Karpas-422 (cell line): ENCODE data around the gene SMARCA1. TPM values are rescaled to one million over a fixed set of nuclear protein-coding genes. Genes with fewer than 3 reads are reported as not detected.

Experiments used
- DNase-seq: peaks from one replicate; pipeline ENCODE4 v3.0.0-alpha.2; 2015
- H2AFZ ChIP-seq: fragments of 200-600 bp; sonication (generic); 2 replicates; pipeline ENCODE4 v1.6.1; 2014; ENCODE audit warnings: antibody characterized with exemption, low read length, mixed read lengths
- H3K27ac ChIP-seq: fragments of 200-600 bp; sonication (generic); 2 replicates; pipeline ENCODE4 v1.5.1; 2014; ENCODE audit warnings: mild to moderate bottlenecking, low read length, moderate library complexity
- H3K27me3 ChIP-seq: fragments of 200-600 bp; sonication (generic); 2 replicates; pipeline ENCODE4 v1.6.1; 2014; ENCODE audit warnings: low read length, mixed read lengths
- H3K36me3 ChIP-seq: fragments of 200-600 bp; sonication (generic); 2 replicates; pipeline ENCODE4 v1.6.1; 2014; ENCODE audit warnings: low read length, mixed read lengths; ENCODE audit not compliant: insufficient read depth
- H3K4me1 ChIP-seq: fragments of 200-600 bp; sonication (generic); 2 replicates; pipeline ENCODE4 v1.6.1; 2014; ENCODE audit warnings: mild to moderate bottlenecking, low read length, mixed read lengths
- H3K4me2 ChIP-seq: fragments of 200-600 bp; sonication (generic); 2 replicates; pipeline ENCODE4 v1.6.1; 2014; ENCODE audit warnings: low read length, low read depth, mild to moderate bottlenecking; ENCODE audit not compliant: poor library complexity, severe bottlenecking
- H3K4me3 ChIP-seq: fragments of 200-600 bp; sonication (generic); 2 replicates; pipeline ENCODE4 v1.5.1; 2014; ENCODE audit warnings: mild to moderate bottlenecking, antibody characterized with exemption, low read length, mixed read lengths
- H3K79me2 ChIP-seq: fragments of 200-600 bp; sonication (generic); 2 replicates; pipeline ENCODE4 v1.6.1; 2014; ENCODE audit warnings: mild to moderate bottlenecking, low read length, mixed read lengths
- H3K9ac ChIP-seq: fragments of 200-600 bp; sonication (generic); 2 replicates; pipeline ENCODE4 v1.6.0; 2014; ENCODE audit warnings: low read length
- H3K9me2 ChIP-seq: fragments of 200-600 bp; sonication (generic), shearing (Covaris generic); replicated peaks from 2 replicates; pipeline ENCODE4 v1.6.0; 2014; ENCODE audit warnings: mild to moderate bottlenecking, low read length, moderate library complexity; ENCODE audit not compliant: insufficient read depth
- H3K9me3 ChIP-seq: fragments of 300-700, 200-600 bp; sonication (generic); 2 replicates; pipeline ENCODE4 v1.6.1; 2014; ENCODE audit warnings: low read length, mixed read lengths
- H4K20me1 ChIP-seq: fragments of 200-600 bp; sonication (generic); 2 replicates; pipeline ENCODE4 v1.6.1; 2014; ENCODE audit warnings: mild to moderate bottlenecking, antibody characterized with exemption, low read length, low read depth; ENCODE audit not compliant: insufficient read depth
- total RNA-seq: library from RNA; depleted of rRNA; stranded (reverse); fragments of >200 nt; shearing (Covaris generic); gene quantifications from 2 replicates; pipeline ENCODE4 v1.2.3, GENCODE V29; 2014; ENCODE audit warnings: low replicate concordance

The SMARCA1 gene
- total RNA-seq, 1 experiment from 2014 or later: not detected

DNA sequence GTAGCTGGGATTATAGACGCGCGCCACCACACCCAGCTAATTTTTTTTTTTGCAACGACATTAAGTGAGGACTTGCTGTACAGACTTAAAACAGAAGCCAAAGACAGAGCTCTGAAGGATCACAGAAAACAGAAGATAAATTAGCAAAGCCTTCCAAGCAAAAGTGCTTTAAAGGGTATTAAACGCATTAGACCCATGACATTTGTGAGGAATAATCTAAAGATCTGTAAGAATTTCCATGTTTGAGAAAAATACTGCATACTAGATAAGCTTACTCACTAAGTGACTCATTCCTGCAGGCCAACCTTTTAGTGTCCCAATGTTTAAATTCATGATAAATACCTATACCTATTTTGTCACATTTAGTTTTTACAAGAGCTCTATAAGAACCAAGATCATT lies 27.4 kb downstream of the SMARCA1 start:
- Histone ChIP-seq H3K27me3 (no peaks in the 10 kb centered on the region), H3K4me1 (no peaks in the 10 kb centered on the region), H2AFZ (no peak overlapping the region), H3K4me3 (no peak overlapping the region), H3K79me2 (no peaks in the 10 kb centered on the region), H3K9me3 (no peaks in the 10 kb centered on the region), H4K20me1 (no peaks in the 10 kb centered on the region), H3K27ac (no peak overlapping the region), H3K9ac (no peak overlapping the region), H3K9me2 (no peaks in the 10 kb centered on the region), H3K36me3 (no peaks in the 10 kb centered on the region), H3K4me2 (no peak overlapping the region)
- DNase-seq: no peak

DNA sequence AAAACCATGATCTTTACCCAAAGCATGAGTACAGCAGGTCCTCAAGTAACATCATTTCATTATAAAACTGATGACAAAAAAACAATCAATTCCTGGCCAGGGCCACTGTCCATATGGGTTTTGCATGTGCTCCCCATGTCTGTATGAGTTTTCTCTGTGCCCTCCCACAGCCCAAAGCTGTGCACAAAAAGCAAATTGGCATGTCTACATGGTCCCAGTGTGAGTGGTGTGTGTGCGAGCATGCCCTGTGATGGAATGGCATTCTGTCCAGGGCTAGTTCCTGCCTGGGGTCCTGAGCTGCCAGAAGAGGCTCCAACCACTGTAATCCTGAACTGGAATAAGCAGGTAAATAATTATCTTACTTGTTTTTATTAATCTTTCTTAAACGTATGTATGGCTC lies 28.4 kb downstream of the SMARCA1 start:
- Histone ChIP-seq H3K27ac (no peak overlapping the region), H3K9me3 (no peaks in the 10 kb centered on the region), H3K4me2 (no peak overlapping the region), H3K4me1 (no peaks in the 10 kb centered on the region), H4K20me1 (no peaks in the 10 kb centered on the region), H3K79me2 (no peaks in the 10 kb centered on the region), H3K9me2 (no peaks in the 10 kb centered on the region), H2AFZ (no peak overlapping the region), H3K36me3 (no peaks in the 10 kb centered on the region), H3K27me3 (no peaks in the 10 kb centered on the region), H3K4me3 (no peak overlapping the region), H3K9ac (no peak overlapping the region)
- no peak for DNase-seq

DNA sequence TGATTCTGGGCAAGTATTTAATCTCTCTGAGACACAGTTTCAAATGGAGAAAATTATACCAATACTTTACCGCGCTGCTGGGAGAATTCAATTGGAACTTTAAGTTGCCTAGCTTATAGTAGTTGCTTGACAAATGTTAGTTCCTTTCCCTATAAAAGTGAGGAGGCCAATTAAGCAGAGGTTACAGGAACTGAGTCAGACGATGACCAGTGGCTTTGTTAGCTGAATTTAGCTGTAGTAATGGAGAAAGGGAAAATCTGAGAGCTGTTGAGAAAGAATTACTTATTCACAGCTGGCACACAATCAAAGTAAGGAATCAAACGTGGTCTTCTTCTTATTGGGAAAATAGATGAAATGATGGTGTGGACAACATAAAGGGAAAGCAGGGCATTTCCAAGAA lies 29.6 kb downstream of the SMARCA1 start:
- Histone ChIP-seq H3K79me2 (no peaks in the 10 kb centered on the region), H2AFZ (no peak overlapping the region), H4K20me1 (no peaks in the 10 kb centered on the region), H3K9me2 (no peaks in the 10 kb centered on the region), H3K4me3 (no peak overlapping the region), H3K4me2 (no peak overlapping the region), H3K9me3 (no peaks in the 10 kb centered on the region), H3K9ac (no peak overlapping the region), H3K27me3 (no peaks in the 10 kb centered on the region), H3K4me1 (no peaks in the 10 kb centered on the region), H3K27ac (no peak overlapping the region), H3K36me3 (no peaks in the 10 kb centered on the region)
- DNase-seq: no peak

DNA sequence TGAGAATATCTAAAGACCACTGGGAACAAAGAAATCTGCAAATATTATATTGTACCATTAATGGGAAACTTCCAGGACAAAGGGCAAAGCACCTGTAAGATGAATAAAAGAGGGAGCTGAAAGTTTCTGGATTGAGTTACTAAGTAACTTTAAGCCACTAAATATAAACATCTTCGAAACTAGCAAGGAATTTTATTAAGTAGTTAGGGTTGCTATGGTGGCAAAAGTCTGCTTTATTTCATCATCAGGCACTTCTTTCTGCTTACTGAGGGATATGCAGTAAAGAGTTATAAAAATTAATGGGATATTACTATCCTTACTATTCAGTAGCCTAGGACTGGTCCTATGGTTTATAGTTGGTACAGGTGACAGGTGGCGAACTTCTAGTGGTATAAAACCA lies 33.0 kb downstream of the SMARCA1 start:
- no peaks in the 10 kb centered on the region for H3K79me2 ChIP-seq
- no peaks in the 10 kb centered on the region for H3K9me2 ChIP-seq
- H3K4me3 ChIP-seq: no peak overlapping the region
- H3K36me3 ChIP-seq: no peaks in the 10 kb centered on the region
- H3K9me3 ChIP-seq: no peaks in the 10 kb centered on the region
- H2AFZ ChIP-seq: no peak overlapping the region
- H3K4me1 ChIP-seq: no peaks in the 10 kb centered on the region
- no peak overlapping the region for H3K9ac ChIP-seq
- no peaks in the 10 kb centered on the region for H3K27me3 ChIP-seq
- H3K27ac ChIP-seq: no peak overlapping the region
- DNase-seq: no peak
- no peak overlapping the region for H3K4me2 ChIP-seq
- no peaks in the 10 kb centered on the region for H4K20me1 ChIP-seq

DNA sequence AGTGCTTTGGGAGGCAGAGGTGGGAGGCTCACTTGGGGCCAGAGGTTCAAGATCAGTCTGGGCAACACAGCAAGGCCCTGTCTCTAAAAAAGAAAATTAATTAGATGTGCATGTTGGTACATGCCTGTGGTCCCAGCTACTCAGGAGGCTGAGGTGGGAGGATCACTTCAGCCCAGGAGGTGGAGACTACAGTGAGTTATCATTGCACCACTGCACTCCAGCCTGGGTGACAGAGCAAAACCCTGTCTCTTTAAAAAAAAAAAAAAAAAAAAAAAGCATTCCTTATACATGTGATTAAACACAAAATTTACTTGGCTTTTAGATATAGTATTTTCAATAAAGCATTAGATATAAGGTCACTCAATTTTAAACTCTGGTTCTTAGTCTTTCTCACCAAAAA lies 34.9 kb downstream of the SMARCA1 start:
- Histone ChIP-seq H3K4me2 (no peak overlapping the region), H3K79me2 (no peaks in the 10 kb centered on the region), H4K20me1 (no peaks in the 10 kb centered on the region), H3K4me3 (no peak overlapping the region), H2AFZ (no peak overlapping the region), H3K4me1 (no peaks in the 10 kb centered on the region), H3K9me2 (no peaks in the 10 kb centered on the region), H3K27me3 (no peaks in the 10 kb centered on the region), H3K36me3 (no peaks in the 10 kb centered on the region), H3K9ac (no peak overlapping the region), H3K27ac (no peak overlapping the region), H3K9me3 (no peaks in the 10 kb centered on the region)
- no peak for DNase-seq

DNA sequence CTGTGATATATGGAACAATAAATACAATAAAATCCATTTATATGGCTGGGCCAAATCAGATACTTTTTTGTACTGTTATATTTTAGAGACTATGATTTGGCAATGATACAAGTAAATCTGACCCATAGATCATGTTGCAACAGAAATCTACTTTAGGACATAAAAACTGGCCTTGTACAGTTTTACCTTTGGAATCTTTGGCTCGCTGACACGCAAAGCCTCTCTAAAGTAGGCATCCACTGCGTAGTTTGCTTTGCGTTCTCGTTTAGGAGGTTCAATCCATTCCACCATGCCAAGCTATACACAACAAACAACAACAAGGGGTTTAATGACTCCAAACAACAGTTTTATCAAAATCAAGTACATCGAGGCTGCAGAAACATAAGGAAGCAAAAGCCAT lies 42.4 kb downstream of the SMARCA1 start:
- Histone ChIP-seq H3K27ac (no peak overlapping the region), H3K9ac (no peak overlapping the region), H4K20me1 (no peaks in the 10 kb centered on the region), H3K4me1 (no peaks in the 10 kb centered on the region), H3K4me2 (no peak overlapping the region), H3K9me2 (no peaks in the 10 kb centered on the region), H3K4me3 (no peak overlapping the region), H3K27me3 (no peaks in the 10 kb centered on the region), H2AFZ (no peak overlapping the region), H3K79me2 (no peaks in the 10 kb centered on the region), H3K36me3 (no peaks in the 10 kb centered on the region), H3K9me3 (no peaks in the 10 kb centered on the region)
- no peak for DNase-seq

DNA sequence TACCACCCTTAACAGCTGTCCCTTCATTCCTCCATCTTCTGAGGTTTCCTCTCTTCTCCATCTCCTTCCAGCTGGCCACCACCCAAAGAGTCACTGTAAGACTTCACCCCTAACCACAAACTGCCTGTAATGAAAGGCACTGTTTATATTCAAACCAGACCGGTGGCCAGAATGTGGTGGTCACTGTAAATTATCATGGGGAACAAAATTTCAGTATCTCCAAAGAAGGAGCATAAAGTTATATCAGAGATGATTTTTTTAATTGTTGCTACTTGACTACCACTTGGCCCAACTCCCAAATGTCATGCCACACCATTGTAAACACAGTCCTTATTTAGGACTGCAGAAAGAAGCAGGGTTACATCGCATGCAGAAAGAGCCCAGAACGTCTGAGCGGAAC lies 44.8 kb downstream of the SMARCA1 start:
- H3K27me3 ChIP-seq: no peaks in the 10 kb centered on the region
- no peak overlapping the region for H3K9ac ChIP-seq
- no peak overlapping the region for H2AFZ ChIP-seq
- H3K27ac ChIP-seq: no peak overlapping the region
- H3K79me2 ChIP-seq: no peaks in the 10 kb centered on the region
- H3K9me3 ChIP-seq: no peaks in the 10 kb centered on the region
- DNase-seq: no peak
- no peaks in the 10 kb centered on the region for H3K9me2 ChIP-seq
- no peaks in the 10 kb centered on the region for H3K36me3 ChIP-seq
- no peak overlapping the region for H3K4me2 ChIP-seq
- no peaks in the 10 kb centered on the region for H4K20me1 ChIP-seq
- H3K4me3 ChIP-seq: no peak overlapping the region
- H3K4me1 ChIP-seq: no peaks in the 10 kb centered on the region

DNA sequence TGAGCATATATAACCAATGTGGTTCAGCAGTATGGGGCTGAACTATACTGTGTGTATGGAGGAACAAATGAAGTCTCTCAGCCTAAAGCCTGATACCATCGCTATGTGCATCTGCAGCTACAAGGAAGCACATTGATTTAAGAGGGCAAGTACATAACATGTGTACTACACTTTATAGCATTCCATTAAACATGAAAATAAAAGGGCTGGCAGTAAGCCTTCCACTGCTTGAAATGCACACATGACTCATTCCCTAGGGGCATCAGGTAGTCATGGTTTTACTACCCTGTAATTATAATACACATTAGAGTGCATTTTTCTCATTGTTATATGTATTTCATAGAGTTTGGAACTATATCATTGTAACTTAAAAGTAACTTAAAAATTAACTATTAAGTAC lies 51.2 kb downstream of the SMARCA1 start:
- Histone ChIP-seq H3K9me2 (no peaks in the 10 kb centered on the region), H3K4me3 (no peak overlapping the region), H3K4me2 (no peak overlapping the region), H3K4me1 (no peaks in the 10 kb centered on the region), H3K36me3 (no peaks in the 10 kb centered on the region), H3K27me3 (no peaks in the 10 kb centered on the region), H4K20me1 (no peaks in the 10 kb centered on the region; the same call in 1 of the 2 replicates), H3K27ac (no peak overlapping the region), H2AFZ (no peak overlapping the region), H3K9ac (no peak overlapping the region), H3K9me3 (no peaks in the 10 kb centered on the region), H3K79me2 (no peaks in the 10 kb centered on the region)
- DNase-seq: no peak

DNA sequence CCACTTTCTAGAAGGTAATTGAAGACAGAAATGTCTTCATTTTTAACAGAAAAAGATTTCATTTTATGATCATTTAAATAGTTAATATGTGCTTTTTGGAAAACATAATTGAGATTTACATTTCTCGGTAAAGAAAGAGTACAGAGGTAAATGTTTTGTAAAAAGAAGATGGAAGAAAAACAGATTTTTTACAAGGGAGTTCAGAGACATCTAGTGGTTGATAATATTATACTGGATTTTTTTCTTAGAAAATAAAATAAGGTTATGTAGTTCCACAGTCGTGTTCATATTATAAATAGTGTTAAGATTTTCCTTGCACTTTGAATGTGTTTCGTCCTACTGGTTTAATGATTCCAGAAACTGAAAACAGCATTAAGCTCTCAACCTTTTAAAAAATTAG lies 60.6 kb downstream of the SMARCA1 start:
- H3K9me3 ChIP-seq: no peaks in the 10 kb centered on the region
- no peak overlapping the region for H2AFZ ChIP-seq
- no peaks in the 10 kb centered on the region for H3K79me2 ChIP-seq
- no peak overlapping the region for H3K9ac ChIP-seq
- H4K20me1 ChIP-seq: no peaks in the 10 kb centered on the region
- no peaks in the 10 kb centered on the region for H3K27me3 ChIP-seq
- no peak overlapping the region for H3K4me3 ChIP-seq
- H3K27ac ChIP-seq: no peak overlapping the region
- no peaks in the 10 kb centered on the region for H3K9me2 ChIP-seq
- no peak overlapping the region for H3K4me2 ChIP-seq
- H3K4me1 ChIP-seq: no peaks in the 10 kb centered on the region
- no peak for DNase-seq
- no peaks in the 10 kb centered on the region for H3K36me3 ChIP-seq
